Frontal cortex (tissue), 4 donors: ENCODE results near the gene TH. TPM values are rescaled to one million over a fixed set of nuclear protein-coding genes. Genes with fewer than 3 reads are reported as not detected.

Source experiments
- DNase-seq, 2 donors: peaks; one replicate each; pipeline ENCODE4 v3.0.0; 2012; ENCODE audit warnings: low spot score in 2 of 2
- FAIRE-seq: peaks from 2 replicates; lab custom pipeline; 2012; peaks lifted over from hg19 to GRCh38; lab: Jason Lieb, UNC
- small RNA-seq: library from RNA; depleted of rRNA; stranded (forward); fragments of <200 nt; gene quantifications from one replicate; pipeline ENCODE3, GENCODE V24; 2014
- total RNA-seq: library from RNA; depleted of rRNA; stranded (reverse); fragments of >200 nt; gene quantifications from one replicate; pipeline ENCODE4 v1.2.3, GENCODE V29; 2014
- donor health status: control.
- donor health status: control.
- donor health status: control.

Gene TH
- total RNA-seq, 1 donor from 2014 or later, result 0.82 TPM

- FAIRE-seq, result no peak
- DNase-seq, result no peak
Measured at GRCh38 chr11:2121227-2122130, 50.1 kb downstream of the TH start.

GRCh38 chr11:2120359-2121100 lies 51.1 kb downstream of the TH start:
- DNase-seq (no peak), FAIRE-seq (no peak)

GRCh38 chr11:2118677-2119076 lies 52.9 kb downstream of the TH start:
- FAIRE-seq (no peak), DNase-seq (no peak)

GRCh38 chr11:2116680-2117079 lies 54.9 kb downstream of the TH start:
- DNase-seq (no peak), FAIRE-seq (no peak)

GRCh38 chr11:2115308-2115707 lies 56.3 kb downstream of the TH start:
- no peak for DNase-seq
- no peak for FAIRE-seq

GRCh38 chr11:2114430-2115241 lies 57.0 kb downstream of the TH start:
- no peak for FAIRE-seq

More at GRCh38 chr11:2114430-2115241, 57.0 kb downstream of the TH start:
- no peak for DNase-seq

Small RNAs within 50 kb of the gene (small RNA-seq; reads per million reads assigned to genes)
- gene MIR4686 (not detected), gene MIR483 (0.76 reads per million, percentile 56 among the genes with 10 or more reads in this experiment)

Other genes with a start within 250 kb of the TH start
- gene MRPL23, start 224.5 kb downstream of the TH start, total RNA-seq, result 19.2 TPM
- 9.8 TPM for gene H19, start 174.0 kb downstream of the TH start, total RNA-seq
- gene IGF2, start 32.4 kb downstream of the TH start, total RNA-seq, result 19.6 TPM
- gene INS, start 10.6 kb downstream of the TH start, total RNA-seq, result not detected
- gene ASCL2, start 98.8 kb upstream of the TH start, total RNA-seq, result 0.82 TPM
- under 0.01 TPM for gene C11orf21, start 130.1 kb upstream of the TH start, total RNA-seq
- 0.41 TPM for gene TSPAN32, start 130.2 kb upstream of the TH start, total RNA-seq
- gene CD81, start 205.5 kb upstream of the TH start, total RNA-seq, result 67.7 TPM
- gene TSSC4, start 228.9 kb upstream of the TH start, total RNA-seq, result 31.8 TPM